HG03575 (cell line): ENCODE data around the gene ACBD3.

Source experiments
- ATAC-seq: cut with Tn5 transposase; IDR thresholded peaks from one replicate; pipeline ENCODE4 v1.9.1; 2021; ENCODE audit not compliant: unreplicated experiment, insufficient number of reproducible peaks, low FRiP score; ENCODE audit errors: extremely low read depth

Gene ACBD3

GRCh38 chr1:226097866-226098625, 88.5 kb downstream of the ACBD3 start:
- ATAC-seq: no peak

GRCh38 chr1:226095286-226095685, 91.3 kb downstream of the ACBD3 start:
- ATAC-seq: no peak
